Measurements from ENCODE around the gene HOXB9. TPM values are rescaled to one million over a fixed set of nuclear protein-coding genes. Genes with fewer than 3 reads are reported as not detected.
A peak's percentile ranks its signal among the peaks of the same experiment; 100 is the strongest.

HOXB9 gene
- total and polyA plus RNA-seq, 9 of the 15 experiments (the other 6 are each of a cell fraction or from before 2014, with no cell fraction given): 3.1 to 196 (median 77.6) TPM

DNA sequence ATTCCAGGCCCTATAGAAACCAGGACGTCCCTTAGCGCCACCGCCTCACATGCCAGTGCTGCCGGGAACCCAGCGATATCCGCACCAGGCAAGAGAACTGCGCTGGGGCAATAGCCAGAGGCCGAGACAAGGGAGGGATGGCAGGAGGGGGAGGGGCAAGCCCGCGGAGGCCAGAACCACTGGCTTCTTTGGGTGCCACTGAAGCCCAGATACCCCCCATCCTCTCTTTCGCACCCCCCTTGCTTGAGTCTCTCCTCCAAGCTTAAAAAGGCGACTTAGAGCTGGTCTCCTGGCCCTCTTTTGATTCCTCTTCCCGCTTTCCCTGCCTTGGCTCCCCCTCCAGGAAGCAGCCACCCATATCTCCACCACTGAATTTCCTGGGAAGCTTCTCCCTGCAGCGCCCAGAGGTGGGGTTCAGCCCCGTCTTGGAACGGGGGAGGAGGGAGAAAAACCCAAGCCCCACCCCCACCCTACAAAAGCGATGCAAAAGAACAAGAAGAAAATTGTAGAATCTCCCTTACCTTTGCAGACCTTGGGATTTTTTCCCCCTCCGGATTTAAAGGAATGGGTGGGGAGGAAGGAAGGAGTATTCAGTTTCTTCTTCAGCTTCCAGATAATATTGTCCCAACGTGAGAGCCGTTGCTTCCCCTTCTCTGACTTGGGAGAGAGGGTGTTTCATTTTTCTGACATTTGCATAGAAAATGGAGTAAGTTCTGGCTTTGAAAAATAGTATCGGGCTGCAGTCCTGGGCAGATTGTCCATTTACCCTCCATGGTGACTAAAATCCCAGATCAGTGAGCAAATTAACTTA lies 22.0 kb downstream of the HOXB9 start (continued):
- TF ChIP-seq SMARCB1 (IDR thresholded peaks at IDR 0.05; ENCODE audit: insufficient read length, low read depth) (peak; percentile 38), ARHGAP35 (IDR thresholded peaks at IDR 0.05; ENCODE audit: partially characterized antibody) (no peak), MAZ (CRISPR knock-in tag; conservative IDR thresholded peaks at IDR 0.05 in 1 of 2, IDR thresholded peaks at IDR 0.05 in 1 of 2) (peak; percentile 43 to 46; a peak in 2 of 4 replicates), ZKSCAN1 (IDR thresholded peaks at IDR 0.05; ENCODE audit: low read depth, low read length) (no peak), SMARCE1 (IDR thresholded peaks at IDR 0.05) (0 out of 2 replicates have a peak, but pooled peaks have one; percentile 7), HNRNPLL (IDR thresholded peaks at IDR 0.05; ENCODE audit: low read depth, low read length, poor library complexity, severe bottlenecking) (no peak), NRF1 (conservative IDR thresholded peaks at IDR 0.05 in 1 of 2, IDR thresholded peaks at IDR 0.05 in 1 of 2) (peak; percentile 21 to 39; a peak in 2 of 4 replicates), EP300 (IDR thresholded peaks at IDR 0.05; ENCODE audit: low read length) (0 out of 2 replicates have a peak, but pooled peaks have one; percentile 5), NFYB (IDR thresholded peaks at IDR 0.05; ENCODE audit: extremely low read depth, insufficient read length) (no peak), RBFOX2 (IDR thresholded peaks at IDR 0.05; ENCODE audit: low read depth, low read length) (peak; percentile 66), NFRKB (IDR thresholded peaks at IDR 0.05; ENCODE audit: low read depth) (peak; percentile 28; the same call in 1 of the 2 replicates), BRF1 (IDR thresholded peaks at IDR 0.05; ENCODE audit: borderline replicate concordance, extremely low read depth, insufficient read length) (no peak), POLR2AphosphoS5 (IDR thresholded peaks at IDR 0.05; ENCODE audit: control insufficient read depth, insufficient read depth, low read depth, low read length) (0 out of 2 replicates have a peak, but pooled peaks have one; percentile 3), RAD21 (CRISPR knock-in tag; conservative IDR thresholded peaks at IDR 0.05 in 1 of 2, IDR thresholded peaks at IDR 0.05 in 1 of 2) (0 out of 4 replicates have a peak, but pooled peaks of 1 of the 2 experiments have one; percentile 2), ZNF263 (CRISPR knock-in tag; IDR thresholded peaks at IDR 0.05; ENCODE audit: borderline replicate concordance) (peak; percentile 41; the same call in 1 of the 2 replicates), ZC3H8 (IDR thresholded peaks at IDR 0.05) (no peak)
- TF ChIP-seq, protein P1, sequence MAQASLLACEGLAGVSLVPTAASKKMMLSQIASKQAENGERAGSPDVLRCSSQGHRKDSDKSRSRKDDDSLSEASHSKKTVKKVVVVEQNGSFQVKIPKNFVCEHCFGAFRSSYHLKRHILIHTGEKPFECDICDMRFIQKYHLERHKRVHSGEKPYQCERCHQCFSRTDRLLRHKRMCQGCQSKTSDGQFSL (CRISPR knock-in tag; IDR thresholded peaks at IDR 0.05): peak; percentile 41
- TF ChIP-seq, protein P1 (tag; IDR thresholded peaks at IDR 0.05): peak in 1 of 2 experiments; percentile 59; a peak in 2 of 4 replicates
- TF ChIP-seq, protein P2, sequence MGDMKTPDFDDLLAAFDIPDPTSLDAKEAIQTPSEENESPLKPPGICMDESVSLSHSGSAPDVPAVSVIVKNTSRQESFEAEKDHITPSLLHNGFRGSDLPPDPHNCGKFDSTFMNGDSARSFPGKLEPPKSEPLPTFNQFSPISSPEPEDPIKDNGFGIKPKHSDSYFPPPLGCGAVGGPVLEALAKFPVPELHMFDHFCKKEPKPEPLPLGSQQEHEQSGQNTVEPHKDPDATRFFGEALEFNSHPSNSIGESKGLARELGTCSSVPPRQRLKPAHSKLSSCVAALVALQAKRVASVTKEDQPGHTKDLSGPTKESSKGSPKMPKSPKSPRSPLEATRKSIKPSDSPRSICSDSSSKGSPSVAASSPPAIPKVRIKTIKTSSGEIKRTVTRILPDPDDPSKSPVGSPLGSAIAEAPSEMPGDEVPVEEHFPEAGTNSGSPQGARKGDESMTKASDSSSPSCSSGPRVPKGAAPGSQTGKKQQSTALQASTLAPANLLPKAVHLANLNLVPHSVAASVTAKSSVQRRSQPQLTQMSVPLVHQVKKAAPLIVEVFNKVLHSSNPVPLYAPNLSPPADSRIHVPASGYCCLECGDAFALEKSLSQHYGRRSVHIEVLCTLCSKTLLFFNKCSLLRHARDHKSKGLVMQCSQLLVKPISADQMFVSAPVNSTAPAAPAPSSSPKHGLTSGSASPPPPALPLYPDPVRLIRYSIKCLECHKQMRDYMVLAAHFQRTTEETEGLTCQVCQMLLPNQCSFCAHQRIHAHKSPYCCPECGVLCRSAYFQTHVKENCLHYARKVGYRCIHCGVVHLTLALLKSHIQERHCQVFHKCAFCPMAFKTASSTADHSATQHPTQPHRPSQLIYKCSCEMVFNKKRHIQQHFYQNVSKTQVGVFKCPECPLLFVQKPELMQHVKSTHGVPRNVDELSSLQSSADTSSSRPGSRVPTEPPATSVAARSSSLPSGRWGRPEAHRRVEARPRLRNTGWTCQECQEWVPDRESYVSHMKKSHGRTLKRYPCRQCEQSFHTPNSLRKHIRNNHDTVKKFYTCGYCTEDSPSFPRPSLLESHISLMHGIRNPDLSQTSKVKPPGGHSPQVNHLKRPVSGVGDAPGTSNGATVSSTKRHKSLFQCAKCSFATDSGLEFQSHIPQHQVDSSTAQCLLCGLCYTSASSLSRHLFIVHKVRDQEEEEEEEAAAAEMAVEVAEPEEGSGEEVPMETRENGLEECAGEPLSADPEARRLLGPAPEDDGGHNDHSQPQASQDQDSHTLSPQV (IDR thresholded peaks at IDR 0.05): 0 out of 2 replicates have a peak, but pooled peaks have one; percentile 12

All from K562 (cell line).